ENCODE results near the gene DCTN2.
A peak's percentile ranks its signal among the peaks of the same experiment; 100 is the strongest.
"Not testable (repeated sequence)": the region's sequence is repeated elsewhere in the genome, so short reads cannot be mapped to it uniquely, and the experiment has no call there.

The DCTN2 gene

DNA sequence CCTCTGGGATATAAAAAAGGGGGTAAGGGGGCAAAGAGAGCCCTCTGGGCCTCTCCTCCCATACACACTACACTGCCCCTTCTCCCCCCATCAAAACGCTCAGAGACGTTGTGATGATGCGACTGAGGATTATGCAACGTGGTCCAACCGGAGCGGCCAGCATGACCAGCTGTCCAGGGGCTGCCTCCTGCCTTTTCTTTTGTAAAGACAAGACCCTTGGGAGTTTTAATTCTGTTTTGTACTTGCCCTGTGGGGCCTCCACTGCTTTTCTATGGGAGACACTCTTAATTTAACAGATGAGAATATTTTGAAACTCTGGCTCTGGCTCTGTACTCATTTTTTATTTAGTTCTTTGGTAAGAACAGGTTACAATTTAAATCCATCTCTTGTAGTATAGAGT lies 17.2 kb downstream of the DCTN2 start:
- no peak for DNase-seq (ENCODE audit: low read depth in 4 of 4, low spot score in 1 of 4)

DNA sequence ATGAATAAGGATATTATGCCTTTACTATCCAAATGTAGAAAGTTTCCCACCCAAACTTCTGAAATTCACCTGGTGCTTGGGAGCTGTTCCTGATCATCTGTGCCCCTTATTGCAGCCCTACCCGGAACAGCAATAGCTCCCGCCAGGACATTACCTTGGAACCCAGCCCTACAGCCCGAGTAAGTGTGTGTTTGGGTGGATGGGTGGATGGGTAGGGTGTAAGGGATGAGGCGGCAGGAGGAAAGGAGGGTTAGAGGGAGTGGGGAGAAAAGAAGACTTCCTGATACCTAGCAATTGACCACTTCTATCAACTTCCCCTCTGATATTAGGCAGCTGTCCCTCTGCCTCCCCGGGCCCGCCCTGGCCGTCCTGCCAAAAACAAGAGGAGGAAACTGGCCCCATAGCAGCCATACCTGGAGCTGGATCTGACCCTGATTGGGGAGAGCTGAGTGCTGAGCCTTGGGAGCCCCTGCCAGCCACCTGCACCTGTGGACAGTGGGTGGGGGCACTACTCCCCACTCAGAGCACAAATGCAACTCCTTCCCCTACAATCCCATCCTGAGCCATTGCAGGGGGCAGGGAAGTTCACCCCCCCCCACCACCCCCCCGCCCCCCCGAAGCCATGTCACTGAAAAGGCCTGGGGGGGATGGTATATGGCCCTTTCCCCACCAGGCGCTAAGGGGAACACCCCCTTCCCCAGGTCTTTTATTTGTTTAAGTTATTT lies 18.0 kb downstream of the DCTN2 start:
- DNase-seq (ENCODE audit: low read depth in 4 of 4, low spot score in 1 of 4): no peak

DNA sequence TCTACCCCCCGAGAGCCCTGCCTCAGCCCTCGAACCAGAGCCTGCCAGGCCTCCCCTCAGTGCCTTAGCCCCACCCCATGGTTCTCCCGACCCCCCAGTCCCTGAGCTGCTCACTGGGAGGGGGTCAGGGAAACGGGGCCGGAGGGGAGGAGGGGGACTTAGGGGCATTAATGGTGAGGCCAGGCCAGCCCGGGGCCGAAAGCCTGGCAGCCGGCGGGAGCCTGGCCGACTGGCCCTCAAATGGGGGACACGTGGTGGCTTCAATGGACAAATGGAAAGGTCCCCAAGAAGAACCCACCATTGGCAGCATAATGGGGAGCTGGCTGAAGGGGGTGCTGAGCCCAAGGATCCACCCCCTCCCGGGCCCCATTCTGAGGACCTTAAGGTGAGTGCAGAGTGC lies 18.8 kb downstream of the DCTN2 start:
- no peak for DNase-seq (ENCODE audit: low read depth in 4 of 4, low spot score in 1 of 4)

DNA sequence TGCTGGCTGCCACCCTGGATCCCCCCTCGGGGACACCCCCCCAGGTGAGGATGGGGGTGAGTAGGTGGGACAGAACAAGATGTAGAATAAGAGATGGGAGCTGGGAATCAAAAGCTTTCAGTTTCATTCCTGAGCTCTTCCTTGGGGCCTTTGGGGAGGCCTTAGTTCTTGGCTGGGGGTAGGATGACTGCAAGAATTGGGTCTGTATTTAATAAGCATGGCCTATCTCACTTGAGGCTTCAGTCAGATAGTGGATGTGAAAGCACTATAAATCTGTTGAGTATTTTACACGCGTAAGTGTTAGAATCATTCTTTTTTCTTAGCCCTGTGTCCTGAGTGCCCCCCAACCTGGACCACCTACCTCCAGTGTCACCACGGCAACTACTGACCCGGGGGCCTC lies 19.8 kb downstream of the DCTN2 start:
- no peak for DNase-seq (ENCODE audit: low read depth in 4 of 4, low spot score in 1 of 4)

DNA sequence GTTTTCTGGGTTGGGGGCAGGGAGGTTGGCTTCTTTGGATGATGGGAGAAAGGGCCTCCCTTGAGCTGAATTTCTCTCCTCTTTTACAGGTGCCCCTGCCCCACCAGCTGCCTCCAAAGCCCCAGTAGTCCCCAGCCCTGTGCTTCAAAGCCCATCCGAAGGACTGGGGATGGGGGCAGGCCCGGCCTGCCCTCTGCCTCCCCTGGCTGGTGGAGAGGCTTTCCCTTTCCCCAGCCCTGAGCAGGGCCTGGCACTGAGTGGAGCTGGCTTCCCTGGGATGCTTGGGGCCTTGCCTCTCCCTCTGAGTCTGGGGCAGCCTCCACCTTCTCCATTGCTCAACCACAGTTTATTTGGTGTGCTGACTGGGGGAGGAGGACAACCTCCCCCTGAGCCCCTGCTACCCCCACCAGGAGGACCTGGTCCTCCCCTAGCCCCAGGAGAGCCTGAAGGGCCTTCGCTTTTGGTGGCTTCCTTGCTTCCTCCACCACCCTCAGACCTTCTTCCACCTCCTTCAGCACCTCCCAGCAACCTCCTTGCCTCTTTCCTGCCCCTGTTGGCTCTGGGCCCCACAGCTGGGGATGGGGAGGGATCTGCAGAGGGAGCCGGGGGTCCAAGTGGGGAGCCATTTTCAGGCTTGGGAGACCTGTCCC lies 20.4 kb downstream of the DCTN2 start:
- DNase-seq (ENCODE audit: low read depth in 4 of 4, low spot score in 1 of 4): no peak

DNA sequence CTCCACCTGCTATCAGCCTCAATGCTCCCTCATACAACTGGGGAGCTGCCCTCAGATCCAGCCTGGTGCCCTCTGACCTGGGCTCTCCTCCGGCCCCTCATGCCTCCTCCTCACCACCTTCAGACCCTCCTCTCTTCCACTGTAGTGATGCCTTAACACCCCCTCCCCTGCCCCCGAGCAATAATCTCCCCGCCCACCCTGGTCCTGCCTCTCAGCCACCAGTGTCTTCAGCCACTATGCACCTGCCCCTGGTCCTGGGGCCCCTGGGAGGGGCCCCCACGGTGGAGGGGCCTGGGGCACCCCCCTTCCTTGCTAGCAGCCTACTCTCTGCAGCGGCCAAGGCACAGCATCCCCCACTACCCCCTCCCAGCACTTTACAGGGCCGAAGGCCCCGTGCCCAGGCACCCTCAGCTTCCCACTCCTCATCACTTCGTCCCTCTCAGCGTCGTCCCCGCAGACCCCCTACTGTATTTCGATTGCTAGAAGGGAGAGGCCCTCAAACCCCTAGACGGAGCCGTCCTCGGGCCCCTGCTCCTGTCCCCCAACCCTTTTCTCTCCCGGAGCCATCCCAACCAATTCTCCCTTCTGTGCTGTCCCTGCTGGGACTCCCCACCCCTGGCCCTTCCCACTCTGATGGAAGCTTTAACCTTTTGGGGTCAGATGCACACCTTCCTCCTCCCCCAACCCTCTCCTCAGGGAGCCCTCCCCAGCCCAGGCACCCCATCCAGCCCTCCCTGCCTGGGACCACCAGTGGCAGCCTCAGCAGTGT lies 21.2 kb downstream of the DCTN2 start:
- no peak for DNase-seq (ENCODE audit: low read depth in 4 of 4, low spot score in 1 of 4)

DNA sequence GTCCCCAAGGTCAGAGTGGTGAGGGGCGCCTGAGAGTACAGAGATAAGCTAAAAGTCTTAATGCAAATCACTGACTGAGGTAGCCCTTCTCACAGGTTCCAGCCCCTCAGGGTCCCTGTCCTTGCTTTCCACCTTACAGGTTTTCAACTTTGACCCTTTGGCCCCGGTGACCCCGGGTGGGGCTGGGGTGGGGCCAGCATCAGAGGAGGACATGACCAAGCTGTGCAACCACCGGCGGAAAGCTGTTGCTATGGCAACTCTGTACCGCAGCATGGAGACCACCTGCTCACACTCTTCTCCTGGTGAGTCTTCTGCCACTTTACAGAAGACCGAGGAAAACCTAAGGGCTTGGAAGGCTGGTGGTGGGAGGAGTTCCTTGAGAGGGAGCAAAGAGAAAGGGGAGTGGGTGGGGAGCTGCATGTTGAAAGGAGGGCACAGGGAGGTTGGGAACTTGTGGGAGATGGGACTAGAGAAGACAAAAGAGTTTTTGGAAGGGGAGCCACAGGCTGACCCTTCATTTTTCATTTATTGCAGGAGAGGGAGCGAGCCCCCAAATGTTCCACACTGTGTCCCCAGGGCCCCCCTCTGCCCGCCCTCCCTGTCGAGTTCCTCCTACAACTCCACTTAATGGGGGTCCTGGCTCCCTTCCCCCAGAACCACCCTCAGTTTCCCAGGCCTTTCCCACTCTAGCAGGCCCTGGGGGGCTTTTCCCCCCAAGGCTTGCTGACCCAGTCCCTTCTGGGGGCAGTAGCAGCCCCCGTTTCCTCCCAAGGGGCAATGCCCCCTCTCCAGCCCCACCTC lies 22.0 kb downstream of the DCTN2 start:
- DNase-seq (ENCODE audit: low read depth in 4 of 4, low spot score in 1 of 4): no peak

DNA sequence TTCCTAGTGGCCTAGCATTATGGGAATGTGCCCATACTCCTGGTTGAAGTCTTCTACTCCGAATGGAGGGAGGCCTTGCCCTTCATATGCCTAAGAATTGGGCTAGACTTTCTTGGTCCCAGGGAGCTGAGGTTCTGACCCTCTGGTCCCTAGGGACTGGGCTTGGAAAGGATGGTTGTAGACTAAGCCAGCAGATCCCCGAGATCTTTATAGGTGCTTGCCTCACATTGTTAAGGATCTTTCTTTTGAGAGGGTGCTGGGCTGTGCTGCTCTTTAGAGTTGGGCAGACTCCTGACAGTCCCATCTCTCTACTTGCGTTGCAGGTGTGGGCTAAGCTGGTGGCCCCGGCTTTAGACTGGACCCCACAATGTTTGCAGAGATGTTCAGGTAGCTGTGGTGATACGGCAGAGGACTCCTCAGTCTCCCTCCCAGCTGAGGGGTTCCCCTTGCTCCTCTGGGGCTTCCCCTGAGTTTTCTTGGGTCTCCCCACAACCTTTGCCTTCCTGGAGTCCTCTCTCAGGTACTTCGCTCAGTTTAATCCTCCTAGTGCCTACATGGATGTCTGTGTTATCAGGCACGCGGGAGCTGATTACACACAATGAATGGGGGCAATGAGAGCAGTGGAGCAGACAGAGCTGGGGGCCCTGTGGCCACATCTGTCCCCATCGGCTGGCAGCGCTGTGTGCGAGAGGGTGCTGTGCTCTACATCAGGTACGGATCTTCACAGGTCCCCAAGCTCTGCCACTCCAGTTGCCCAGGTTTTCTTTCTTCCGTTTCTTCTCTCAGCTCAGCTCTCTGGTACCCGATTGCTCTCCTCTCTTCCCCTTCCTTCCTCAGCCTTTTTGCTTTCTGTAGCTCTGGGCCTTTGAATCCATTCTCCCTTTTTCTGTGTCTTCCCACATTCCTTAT lies 23.0 kb downstream of the DCTN2 start:
- DNase-seq (ENCODE audit: low read depth in 4 of 4, low spot score in 1 of 4): no peak

DNA sequence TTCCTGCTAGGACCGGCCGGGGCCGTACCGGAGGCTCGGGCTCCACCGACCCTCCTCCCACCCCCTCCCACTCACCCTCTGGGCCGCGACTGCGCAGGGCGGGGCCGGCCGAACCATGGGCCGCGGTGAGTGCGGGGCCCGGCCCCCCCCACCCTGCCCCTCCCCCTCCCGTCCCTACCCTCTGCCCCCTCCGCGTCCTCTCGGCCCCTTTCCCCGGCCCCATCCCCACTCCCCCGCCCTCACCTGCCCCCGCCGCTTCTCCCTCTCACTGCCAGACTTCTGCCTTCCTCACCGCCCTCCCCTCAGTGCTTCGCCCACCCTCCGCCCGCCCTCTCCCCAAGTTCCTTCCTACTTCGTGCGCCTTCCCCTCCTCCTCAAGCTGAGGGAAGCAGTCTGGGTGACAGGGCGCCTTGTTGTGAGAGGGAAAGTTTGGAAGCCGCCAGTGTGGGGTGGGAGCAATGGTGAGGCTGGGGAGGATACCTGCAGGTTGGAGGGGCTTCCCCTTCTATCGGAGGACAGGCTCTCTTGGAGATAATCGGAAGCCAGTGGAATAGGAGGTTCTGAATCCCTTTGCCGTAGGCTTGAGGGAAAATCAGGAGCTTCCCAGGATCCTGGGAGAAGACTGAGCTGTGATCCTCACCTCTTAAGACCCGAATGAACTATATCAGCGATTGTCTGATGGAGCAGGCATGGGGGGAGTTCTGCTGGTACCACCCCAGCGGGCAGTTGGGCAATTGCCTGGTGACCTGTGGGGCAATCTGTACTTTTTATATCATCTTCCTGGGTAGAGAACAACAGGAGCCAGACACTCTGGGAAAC lies 23.9 kb downstream of the DCTN2 start:
- DNase-seq (ENCODE audit: low read depth in 4 of 4, low spot score in 1 of 4): peak in 1 of 4 experiments; percentile 21

DNA sequence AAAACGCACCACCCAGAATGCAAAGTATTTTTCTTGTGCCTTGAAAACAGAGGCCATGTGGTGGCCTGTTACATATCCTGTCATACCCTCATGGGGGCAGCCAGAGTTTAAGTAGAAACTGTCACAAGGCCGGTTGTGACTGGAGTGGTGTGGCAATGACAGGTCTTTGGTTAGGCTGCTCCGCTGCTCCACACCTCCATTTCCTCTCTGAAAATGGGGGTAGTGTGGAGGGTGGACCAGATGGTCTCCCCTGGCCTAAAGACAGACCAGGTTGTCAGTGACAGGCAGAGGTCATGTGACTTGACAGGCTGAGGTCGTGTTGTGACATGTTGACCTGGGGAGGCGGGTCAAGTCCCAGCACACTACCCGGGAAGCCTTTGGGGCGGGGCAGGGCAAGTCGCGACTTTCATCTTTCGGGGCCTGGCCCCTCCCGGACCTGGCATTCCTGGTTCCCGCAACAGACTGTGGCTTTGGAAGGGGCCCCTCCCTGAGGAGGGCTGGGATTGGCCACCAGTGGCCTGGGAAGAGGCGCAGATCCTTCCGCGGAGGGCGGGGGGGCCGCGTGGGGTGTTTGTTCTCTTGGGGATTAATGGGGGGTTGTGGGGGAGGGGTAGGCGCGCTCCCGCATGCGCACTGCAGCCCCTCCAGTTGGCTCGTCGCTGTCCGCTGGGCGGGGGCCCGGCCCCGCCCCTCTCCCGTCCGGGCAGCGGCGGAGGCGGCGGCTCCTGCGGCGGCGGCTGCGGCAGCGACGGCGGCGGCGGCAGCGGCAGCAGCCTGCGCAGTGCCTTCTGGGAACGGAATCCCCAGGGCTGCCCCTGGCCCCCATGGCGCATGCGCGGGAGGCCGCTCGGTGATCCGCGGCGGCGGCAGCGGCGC lies 24.7 kb downstream of the DCTN2 start, which contains the start of gene MBD6:
MBD6 (plus strand) TSS at position 814 of the 876 bp plus-strand sequence. CDS start 1,480 bp downstream, outside the sequence.
- peak; percentile 69 to 87 (median 76) for DNase-seq (ENCODE audit: low read depth in 4 of 4, low spot score in 1 of 4)

DNA sequence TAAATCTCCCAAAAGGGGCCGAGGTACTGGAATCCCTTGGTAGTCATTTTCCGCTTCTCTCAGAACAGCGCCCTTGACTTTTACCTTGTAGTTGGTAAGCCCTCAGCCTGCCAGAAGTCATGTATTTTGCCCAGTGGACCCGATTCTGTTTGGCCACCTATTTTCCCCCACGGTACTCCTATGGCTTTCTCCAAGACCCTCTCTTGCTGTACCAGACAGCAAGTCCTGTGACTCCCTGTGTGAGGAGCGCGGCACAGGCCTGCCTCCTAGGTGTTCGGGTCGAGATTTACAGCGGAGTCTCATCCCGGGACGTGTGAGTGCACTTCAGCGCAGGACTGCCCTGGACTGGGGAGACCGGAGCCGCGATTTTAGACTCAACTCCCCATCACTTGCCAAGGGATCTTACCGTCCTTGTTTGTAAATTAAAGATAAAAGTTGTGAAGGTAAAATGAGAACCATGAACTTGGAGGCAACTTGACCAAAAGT lies 25.4 kb downstream of the DCTN2 start:
- peak in 1 of 4 experiments; percentile 16 for DNase-seq (ENCODE audit: low read depth in 4 of 4, low spot score in 1 of 4)

DNA sequence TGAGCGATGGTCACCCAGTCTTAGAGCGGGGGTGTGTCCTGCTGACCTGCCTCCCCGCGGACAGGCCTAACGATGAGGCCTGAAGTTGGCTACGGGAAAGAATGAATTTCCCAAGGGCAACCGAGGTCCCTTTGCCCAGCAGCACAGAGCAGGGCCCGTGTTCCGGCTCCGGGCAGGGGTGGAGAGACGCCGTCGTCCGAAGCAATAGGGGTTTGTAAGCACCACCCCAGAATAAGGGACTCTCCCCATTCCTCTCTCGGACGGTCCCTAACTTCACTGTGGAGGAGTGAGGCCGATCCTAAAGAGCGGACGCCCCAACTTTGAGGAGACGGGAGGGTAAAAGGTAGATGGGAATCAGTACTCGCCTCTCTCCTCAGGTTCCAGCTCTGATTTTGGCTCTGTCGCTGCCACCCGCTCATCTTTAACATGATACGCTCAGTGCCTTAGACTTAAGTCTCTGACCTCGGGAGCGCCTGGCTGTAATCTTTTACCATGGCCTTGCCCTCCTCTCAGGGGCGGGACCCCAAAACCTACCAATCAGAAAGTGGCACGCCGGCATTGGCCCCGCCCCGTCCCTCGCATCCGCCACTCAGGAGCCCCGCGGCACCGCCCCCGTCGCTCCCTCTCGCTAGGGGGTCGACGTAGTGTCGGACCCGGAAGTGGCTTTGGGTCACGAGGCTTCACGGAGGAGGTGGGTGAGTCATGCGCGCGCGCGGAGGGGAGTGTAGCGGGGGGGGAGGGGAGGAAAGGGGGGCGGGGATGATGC lies 26.8 kb downstream of the DCTN2 start, which contains the start of gene DDIT3:
DDIT3 (minus strand) TSS at position 462 of the 766 bp plus-strand sequence. CDS start 3,108 bp downstream, outside the sequence.
- peak; percentile 97 to 100 (median 99) for DNase-seq (ENCODE audit: low read depth in 4 of 4, low spot score in 1 of 4)

DNA sequence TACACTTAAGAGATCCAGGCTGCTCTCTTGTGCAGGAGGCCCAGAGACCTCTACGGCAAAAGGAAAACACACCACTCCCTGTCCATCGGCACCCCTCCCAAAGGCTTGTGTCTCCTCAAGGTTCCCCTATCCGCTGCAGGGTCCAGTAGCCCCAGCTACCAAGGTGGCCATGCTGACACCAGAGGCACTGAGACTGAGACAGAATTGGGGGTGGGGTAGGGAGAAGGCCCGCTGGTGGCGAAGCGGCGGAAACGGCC lies 27.3 kb downstream of the DCTN2 start:
- no peak for DNase-seq (ENCODE audit: low read depth in 4 of 4, low spot score in 1 of 4)

DNA sequence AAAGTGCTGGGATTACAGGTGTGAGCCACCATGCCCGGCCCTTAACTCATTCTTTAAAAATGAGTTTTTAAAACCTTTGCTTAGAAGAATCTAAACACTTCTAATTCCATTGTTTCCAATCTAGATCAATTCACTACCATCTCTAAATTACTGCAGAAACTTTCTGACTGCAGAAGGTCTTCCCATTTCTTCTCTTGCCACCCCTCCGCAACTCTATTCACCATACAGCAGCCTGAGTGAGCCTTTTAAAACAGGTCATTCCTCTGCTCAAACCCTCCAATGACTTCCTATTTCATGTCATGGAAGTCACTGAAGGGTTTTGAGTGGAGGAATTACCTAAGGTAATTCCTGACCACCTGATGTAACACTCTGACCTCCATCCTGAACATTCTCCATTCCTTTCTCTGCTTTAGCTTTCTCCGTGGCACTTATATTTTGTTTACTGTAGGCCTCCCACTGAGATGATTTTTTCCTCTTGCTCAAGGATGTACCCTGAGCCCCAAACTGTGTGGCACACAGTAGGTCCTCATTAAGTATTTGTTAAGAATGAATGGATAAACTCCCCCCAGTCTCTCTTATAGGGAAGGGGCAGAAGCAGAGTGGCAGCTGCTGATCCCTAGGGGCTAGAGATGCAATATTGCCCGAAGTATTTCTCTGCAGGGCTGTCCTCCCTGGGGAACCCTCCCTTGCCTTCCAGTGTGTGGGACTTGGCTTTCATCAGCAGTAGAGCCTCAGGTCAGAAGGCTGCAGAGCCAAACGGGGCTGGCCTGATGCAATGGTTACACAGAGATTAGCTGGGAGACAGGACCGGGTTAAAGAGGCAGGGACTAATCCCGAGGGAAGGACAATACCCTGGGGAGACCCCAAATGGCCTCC lies 27.8 kb downstream of the DCTN2 start:
- DNase-seq (ENCODE audit: low read depth in 4 of 4, low spot score in 1 of 4): no peak

DNA sequence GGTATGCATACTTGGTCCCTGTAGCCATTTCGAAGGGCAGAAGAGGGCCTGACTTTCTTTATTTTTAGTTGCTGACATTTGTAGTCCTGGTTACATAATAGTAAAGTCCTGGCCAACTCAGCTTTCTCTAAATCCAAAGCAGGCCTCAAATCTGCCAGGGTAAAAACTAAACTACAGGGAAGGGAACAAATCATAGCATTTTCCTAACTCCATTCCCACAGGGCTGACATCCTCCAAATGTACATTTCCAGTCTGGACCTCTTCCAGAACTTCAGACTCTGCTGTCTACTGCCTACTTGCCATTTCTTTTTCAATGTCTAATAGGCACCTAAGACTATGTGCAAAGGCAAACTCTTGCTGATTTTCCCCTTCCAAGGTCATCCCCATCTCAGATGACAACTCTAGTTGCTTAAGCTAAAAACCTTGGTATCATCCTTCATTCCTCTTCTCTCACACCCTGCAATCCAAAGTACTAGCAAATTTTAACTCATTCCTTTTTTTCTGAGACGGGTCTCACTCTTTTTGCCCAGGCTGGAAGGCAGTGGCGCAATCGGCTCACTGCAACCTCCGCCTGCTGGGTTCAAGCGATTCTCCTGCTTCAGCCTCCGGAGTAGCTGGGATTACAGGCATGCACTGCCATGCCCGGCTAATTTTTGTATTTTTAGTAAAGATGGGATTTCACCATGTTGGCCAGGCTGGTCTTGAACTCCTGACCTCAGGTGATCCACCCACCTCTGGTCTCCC lies 28.6 kb downstream of the DCTN2 start:
- DNase-seq (ENCODE audit: low read depth in 4 of 4, low spot score in 1 of 4): no peak

DNA sequence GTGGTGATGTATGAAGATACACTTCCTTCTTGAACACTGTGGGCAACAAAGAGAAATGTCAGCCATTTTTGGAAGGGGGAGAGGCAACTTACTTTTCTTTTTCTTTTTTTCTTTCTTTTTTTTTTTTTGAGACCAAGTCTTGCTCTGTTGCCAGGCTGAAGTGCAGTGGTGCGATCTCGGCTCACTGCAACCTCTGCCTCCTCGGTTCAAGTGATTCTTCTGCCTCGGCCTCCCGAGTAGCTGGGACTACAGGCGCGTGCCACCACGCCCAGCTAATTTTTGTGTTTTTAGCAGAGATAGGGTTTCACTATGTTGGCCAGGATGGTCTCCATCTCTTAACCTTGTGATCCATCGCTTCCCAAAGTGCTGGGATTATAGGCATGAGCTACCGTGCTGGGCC lies 29.3 kb downstream of the DCTN2 start:
- DNase-seq (ENCODE audit: low read depth in 4 of 4, low spot score in 1 of 4): not testable (repeated sequence)
